ENCODE measurements around the gene RPL37. TPM values are rescaled to one million over a fixed set of nuclear protein-coding genes. Genes with fewer than 3 reads are reported as not detected.

RPL37 gene
- total and polyA plus RNA-seq, 3 donors from 2014 or later: 99.1 to 1,089 (median 174) TPM

- no peak overlapping the region for H3K27ac ChIP-seq
- no peaks in the 10 kb centered on the region for H3K36me3 ChIP-seq (ENCODE audit: low read depth, missing control alignments)
- H3K4me3 ChIP-seq: no peak overlapping the region
- no peak for TF ChIP-seq POLR2A (IDR thresholded peaks at IDR 0.05)
- TF ChIP-seq, protein P1, sequence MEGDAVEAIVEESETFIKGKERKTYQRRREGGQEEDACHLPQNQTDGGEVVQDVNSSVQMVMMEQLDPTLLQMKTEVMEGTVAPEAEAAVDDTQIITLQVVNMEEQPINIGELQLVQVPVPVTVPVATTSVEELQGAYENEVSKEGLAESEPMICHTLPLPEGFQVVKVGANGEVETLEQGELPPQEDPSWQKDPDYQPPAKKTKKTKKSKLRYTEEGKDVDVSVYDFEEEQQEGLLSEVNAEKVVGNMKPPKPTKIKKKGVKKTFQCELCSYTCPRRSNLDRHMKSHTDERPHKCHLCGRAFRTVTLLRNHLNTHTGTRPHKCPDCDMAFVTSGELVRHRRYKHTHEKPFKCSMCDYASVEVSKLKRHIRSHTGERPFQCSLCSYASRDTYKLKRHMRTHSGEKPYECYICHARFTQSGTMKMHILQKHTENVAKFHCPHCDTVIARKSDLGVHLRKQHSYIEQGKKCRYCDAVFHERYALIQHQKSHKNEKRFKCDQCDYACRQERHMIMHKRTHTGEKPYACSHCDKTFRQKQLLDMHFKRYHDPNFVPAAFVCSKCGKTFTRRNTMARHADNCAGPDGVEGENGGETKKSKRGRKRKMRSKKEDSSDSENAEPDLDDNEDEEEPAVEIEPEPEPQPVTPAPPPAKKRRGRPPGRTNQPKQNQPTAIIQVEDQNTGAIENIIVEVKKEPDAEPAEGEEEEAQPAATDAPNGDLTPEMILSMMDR (IDR thresholded peaks at IDR 0.05): no peak
- H3K4me1 ChIP-seq: peaks cover 13% of the 10 kb centered on the region
- intact Hi-C loops (cut with DNase I; ENCODE audit: low total_unique reads): no loop called here
- DNase-seq: no peak
- 88 to 94% methylated on average over 6 of the region's 6 CpGs for WGBS, 2 donors
- H3K9me3 ChIP-seq: no peaks in the 10 kb centered on the region
- no peaks in the 10 kb centered on the region for H3K27me3 ChIP-seq
Observed at GRCh38 chr5:40838086-40838485, 3.1 kb upstream of the RPL37 start.

GRCh38 chr5:40834391-40834848 is 602 bp downstream of the RPL37 start:
- Histone ChIP-seq H3K27ac (peak overlapping the region; percentile 70 to 97), H3K27me3 (no peaks in the 10 kb centered on the region), H3K9me3 (no peaks in the 10 kb centered on the region), H3K4me3 (peak overlapping the region; percentile 60 to 93), H3K4me1 (peaks cover 9% of the 10 kb centered on the region), H3K36me3 (ENCODE audit: low read depth, missing control alignments) (no peaks in the 10 kb centered on the region)
- DNase-seq: peak; percentile 27
- intact Hi-C loops (cut with DNase I; ENCODE audit: low total_unique reads): no loop called here
- WGBS, 2 donors: 0 to 1% methylated on average over 21 of the region's 21 CpGs
- TF ChIP-seq, protein P1 (IDR thresholded peaks at IDR 0.05): no peak
- no peak for TF ChIP-seq POLR2A (IDR thresholded peaks at IDR 0.05)

DNA sequence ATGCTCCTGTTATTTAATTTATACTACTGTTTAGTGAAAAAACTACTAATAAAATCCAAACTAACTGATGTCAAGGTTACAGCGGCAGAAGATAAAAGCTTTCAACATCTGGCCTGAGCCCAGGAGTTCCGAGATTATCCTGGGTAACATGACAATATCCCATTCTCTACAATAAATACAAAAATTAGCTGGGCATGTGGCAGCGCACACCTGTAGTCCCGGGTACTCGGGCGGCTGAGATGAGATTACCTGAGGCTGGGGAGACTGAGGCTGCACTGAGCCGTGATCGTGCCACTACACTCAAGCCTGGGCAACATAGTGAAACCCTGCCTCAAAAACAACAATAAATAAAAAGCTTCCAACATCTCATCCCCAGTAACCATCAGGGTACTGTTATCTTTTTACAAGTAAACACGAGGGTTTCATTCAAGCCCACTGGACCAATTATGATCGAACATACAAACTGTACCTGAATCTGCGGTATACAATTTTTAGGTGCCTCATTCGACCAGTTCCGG is 1.3 kb downstream of the RPL37 start:
- no peak for TF ChIP-seq POLR2A (IDR thresholded peaks at IDR 0.05)
- TF ChIP-seq, protein P1 (IDR thresholded peaks at IDR 0.05): no peak
- Histone ChIP-seq H3K4me1 (peaks cover 9% of the 10 kb centered on the region), H3K9me3 (no peaks in the 10 kb centered on the region), H3K36me3 (ENCODE audit: low read depth, missing control alignments) (no peaks in the 10 kb centered on the region), H3K4me3 (peak overlapping the region; percentile 60 to 93), H3K27me3 (no peaks in the 10 kb centered on the region), H3K27ac (peak overlapping the region in 1 of 2 donors; percentile 70)
- WGBS, 2 donors: 29 to 32% methylated on average over 13 of the region's 13 CpGs
- DNase-seq: no peak
- intact Hi-C loops (cut with DNase I; ENCODE audit: low total_unique reads): no loop called here

- Histone ChIP-seq H3K4me1 (peaks cover 9% of the 10 kb centered on the region), H3K27me3 (no peaks in the 10 kb centered on the region), H3K27ac (no peak overlapping the region), H3K9me3 (no peaks in the 10 kb centered on the region), H3K4me3 (no peak overlapping the region), H3K36me3 (ENCODE audit: low read depth, missing control alignments) (no peaks in the 10 kb centered on the region)
- intact Hi-C loops (cut with DNase I; ENCODE audit: low total_unique reads): no loop called here
- no peak for DNase-seq
- TF ChIP-seq, protein P1 (IDR thresholded peaks at IDR 0.05): no peak
- TF ChIP-seq POLR2A (IDR thresholded peaks at IDR 0.05): no peak
- 83 to 87% methylated on average over 4 of the region's 4 CpGs for WGBS, 2 donors
Observed at GRCh38 chr5:40832345-40832744, 2.7 kb downstream of the RPL37 start.
